ENCODE results near the gene ANKS1A. TPM values are rescaled to one million over a fixed set of nuclear protein-coding genes. Genes with fewer than 3 reads are reported as not detected.

Gene ANKS1A
- total RNA-seq, 1 donor from 2014 or later = 17.0 TPM

DNA sequence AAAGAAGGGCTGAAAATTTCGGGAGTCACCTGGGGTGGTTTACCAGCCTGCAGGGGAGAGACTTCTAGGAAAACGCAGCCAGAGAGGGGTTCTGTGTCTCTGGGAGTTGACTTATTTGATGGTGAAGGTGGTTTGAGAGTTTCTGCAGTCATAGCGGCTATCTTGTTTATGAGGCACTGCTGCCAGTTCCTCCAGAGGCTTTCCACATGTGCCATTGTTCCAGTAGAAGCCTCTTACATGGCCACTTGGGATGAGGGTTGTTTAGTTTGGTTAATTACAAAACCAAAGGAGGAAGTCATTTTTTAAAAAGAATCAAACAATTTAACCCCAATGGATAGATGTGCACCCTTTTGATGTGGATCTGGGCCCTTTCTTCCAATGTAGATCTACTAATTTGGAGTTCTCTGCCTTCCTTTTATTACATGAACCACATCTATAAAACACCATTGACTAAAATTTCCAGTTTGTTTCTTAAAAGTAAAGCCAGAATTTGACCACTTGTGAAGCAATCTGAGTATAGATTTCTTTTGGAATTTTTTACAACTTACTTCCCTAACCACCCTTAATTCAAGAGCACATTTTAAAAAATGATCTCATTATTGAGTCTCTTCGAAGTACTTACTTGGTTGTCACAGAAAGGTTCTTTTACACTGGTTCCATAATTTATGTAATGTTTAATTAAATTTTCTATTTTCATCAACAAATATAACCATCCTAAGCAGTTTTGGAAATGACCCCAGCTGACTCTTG is 154.5 kb downstream of the ANKS1A start:
- Mint-ChIP-seq H3K4me3 (peak overlapping the region; percentile 60), H3K27me3 (ENCODE audit: insufficient read depth, low read depth) (peaks cover 5% of the 10 kb centered on the region), H3K36me3 (peaks cover 5% of the 10 kb centered on the region), H3K9me3 (no peaks in the 10 kb centered on the region), H3K27ac (peak overlapping the region; percentile 97), H3K4me1 (peaks cover 5% of the 10 kb centered on the region)
- Histone ChIP-seq H3K36me3 (no peaks in the 10 kb centered on the region), H3K27me3 (no peaks in the 10 kb centered on the region), H2AFZ (replicated peaks) (no peak overlapping the region), H3K79me2 (ENCODE audit: low read depth) (no peaks in the 10 kb centered on the region), H3K4me3 (no peak overlapping the region), H4K20me1 (ENCODE audit: low read depth) (peaks cover 5% of the 10 kb centered on the region), H3K9ac (no peak overlapping the region), H3K4me1 (peaks cover 54% of the 10 kb centered on the region), H3K9me3 (ENCODE audit: low read depth) (no peaks in the 10 kb centered on the region), H3K4me2 (peak overlapping the region; percentile 57), H3F3A (ENCODE audit: low read depth) (peaks cover 51% of the 10 kb centered on the region), H3K27ac (peak overlapping the region; percentile 68)
- no peak for DNase-seq (ENCODE audit: low spot score)
- TF ChIP-seq EZH2 (IDR thresholded peaks at IDR 0.05) (no peak), EZH2phosphoT487 (IDR thresholded peaks at IDR 0.05) (no peak)
- TF ChIP-seq, protein P1, sequence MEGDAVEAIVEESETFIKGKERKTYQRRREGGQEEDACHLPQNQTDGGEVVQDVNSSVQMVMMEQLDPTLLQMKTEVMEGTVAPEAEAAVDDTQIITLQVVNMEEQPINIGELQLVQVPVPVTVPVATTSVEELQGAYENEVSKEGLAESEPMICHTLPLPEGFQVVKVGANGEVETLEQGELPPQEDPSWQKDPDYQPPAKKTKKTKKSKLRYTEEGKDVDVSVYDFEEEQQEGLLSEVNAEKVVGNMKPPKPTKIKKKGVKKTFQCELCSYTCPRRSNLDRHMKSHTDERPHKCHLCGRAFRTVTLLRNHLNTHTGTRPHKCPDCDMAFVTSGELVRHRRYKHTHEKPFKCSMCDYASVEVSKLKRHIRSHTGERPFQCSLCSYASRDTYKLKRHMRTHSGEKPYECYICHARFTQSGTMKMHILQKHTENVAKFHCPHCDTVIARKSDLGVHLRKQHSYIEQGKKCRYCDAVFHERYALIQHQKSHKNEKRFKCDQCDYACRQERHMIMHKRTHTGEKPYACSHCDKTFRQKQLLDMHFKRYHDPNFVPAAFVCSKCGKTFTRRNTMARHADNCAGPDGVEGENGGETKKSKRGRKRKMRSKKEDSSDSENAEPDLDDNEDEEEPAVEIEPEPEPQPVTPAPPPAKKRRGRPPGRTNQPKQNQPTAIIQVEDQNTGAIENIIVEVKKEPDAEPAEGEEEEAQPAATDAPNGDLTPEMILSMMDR (IDR thresholded peaks at IDR 0.05) = no peak

DNA sequence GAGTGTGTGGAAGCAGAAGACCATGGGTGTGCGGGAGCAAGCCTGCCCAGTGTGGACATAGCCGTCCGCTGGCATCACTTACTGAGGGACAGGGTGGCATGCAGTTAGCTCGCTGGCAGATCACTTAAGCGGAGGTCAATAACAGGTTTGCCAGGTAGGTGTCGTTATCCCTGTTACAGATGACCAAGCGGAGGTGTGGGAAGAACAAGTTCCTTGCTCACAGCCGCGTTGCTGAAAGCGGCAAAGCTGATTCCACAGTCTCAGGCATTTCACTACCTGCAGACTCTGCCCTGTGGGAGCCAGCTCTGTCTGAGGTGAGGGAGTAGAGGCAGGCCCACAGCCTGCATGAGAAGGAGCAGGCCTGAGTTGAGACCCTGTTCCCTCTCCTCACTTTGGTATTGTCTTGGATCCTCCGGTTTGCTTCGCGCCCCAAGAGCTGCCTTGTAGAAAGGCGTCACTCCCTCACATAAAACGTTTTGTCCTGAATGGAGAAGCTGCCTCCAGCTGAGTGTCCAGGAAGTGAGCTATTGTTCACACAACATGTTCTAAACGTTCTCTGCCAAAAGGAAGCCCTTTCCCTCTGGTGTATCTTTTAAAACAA is 155.2 kb downstream of the ANKS1A start:
- peak overlapping the region; percentile 68 for H3K27ac ChIP-seq
- H3K4me1 Mint-ChIP-seq = peaks cover 5% of the 10 kb centered on the region
- peaks cover 52% of the 10 kb centered on the region for H3F3A ChIP-seq (ENCODE audit: low read depth)
- no peak overlapping the region for H3K4me3 ChIP-seq
- H3K79me2 ChIP-seq (ENCODE audit: low read depth) = no peaks in the 10 kb centered on the region
- peak; percentile 67 for DNase-seq (ENCODE audit: low spot score)
- TF ChIP-seq EZH2phosphoT487 (IDR thresholded peaks at IDR 0.05) (no peak), EZH2 (IDR thresholded peaks at IDR 0.05) (no peak)
- TF ChIP-seq, protein P1 (IDR thresholded peaks at IDR 0.05) = no peak
- no peaks in the 10 kb centered on the region for H3K9me3 Mint-ChIP-seq
- H3K9me3 ChIP-seq (ENCODE audit: low read depth) = no peaks in the 10 kb centered on the region
- peak overlapping the region; percentile 57 for H3K4me2 ChIP-seq
- H3K4me3 Mint-ChIP-seq = peak overlapping the region; percentile 60
- H3K9ac ChIP-seq = no peak overlapping the region
- no peaks in the 10 kb centered on the region for H3K27me3 ChIP-seq
- no peaks in the 10 kb centered on the region for H3K36me3 ChIP-seq
- peaks cover 61% of the 10 kb centered on the region for H3K4me1 ChIP-seq
- peaks cover 3% of the 10 kb centered on the region for H3K36me3 Mint-ChIP-seq
- H2AFZ ChIP-seq (replicated peaks) = no peak overlapping the region
- peaks cover 5% of the 10 kb centered on the region for H3K27me3 Mint-ChIP-seq (ENCODE audit: insufficient read depth, low read depth)
- H3K27ac Mint-ChIP-seq = peak overlapping the region; percentile 97
- peaks cover 5% of the 10 kb centered on the region for H4K20me1 ChIP-seq (ENCODE audit: low read depth)

DNA sequence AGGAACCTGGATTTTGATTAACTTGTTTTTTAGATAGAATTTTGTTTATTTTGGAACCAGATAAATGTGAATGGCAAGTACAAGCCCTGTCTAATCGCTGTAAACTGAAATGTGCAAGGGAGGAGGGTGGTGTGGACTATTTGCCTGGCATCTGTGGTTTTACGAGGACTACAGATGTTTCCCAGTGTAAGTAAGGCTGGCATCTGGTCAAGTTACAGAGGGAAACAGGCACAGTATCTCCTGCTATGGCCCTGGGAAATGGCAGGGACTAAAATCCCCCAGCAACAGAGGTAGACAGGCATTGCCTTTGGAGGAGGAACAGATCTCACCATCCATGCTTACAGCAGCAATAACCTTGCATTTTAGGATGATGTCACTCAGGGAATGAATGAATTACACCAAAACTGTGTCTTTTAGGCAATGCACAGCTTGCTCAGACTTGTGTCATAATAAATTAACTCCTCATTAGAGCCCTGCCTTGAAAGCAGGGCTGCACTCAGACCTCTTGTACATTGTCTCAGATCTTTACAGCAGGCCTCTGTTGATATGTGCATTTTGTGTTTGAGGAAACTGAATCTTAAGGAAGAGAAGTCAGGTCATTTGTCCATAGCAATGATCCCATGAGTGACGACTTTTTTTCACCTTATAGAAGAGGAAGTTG is 155.8 kb downstream of the ANKS1A start:
- TF ChIP-seq EZH2phosphoT487 (IDR thresholded peaks at IDR 0.05) = no peak
- TF ChIP-seq EZH2 (IDR thresholded peaks at IDR 0.05) = no peak
- TF ChIP-seq, protein P1 (IDR thresholded peaks at IDR 0.05) = no peak
- Histone ChIP-seq H4K20me1 (ENCODE audit: low read depth) (peaks cover 5% of the 10 kb centered on the region), H3K27me3 (no peaks in the 10 kb centered on the region), H3K4me2 (peak overlapping the region; percentile 69), H3K79me2 (ENCODE audit: low read depth) (no peaks in the 10 kb centered on the region), H3K9ac (no peak overlapping the region), H3K4me3 (no peak overlapping the region), H3K4me1 (peaks cover 66% of the 10 kb centered on the region), H3K36me3 (no peaks in the 10 kb centered on the region), H2AFZ (replicated peaks) (no peak overlapping the region), H3K27ac (peak overlapping the region; percentile 68), H3K9me3 (ENCODE audit: low read depth) (no peaks in the 10 kb centered on the region), H3F3A (ENCODE audit: low read depth) (peaks cover 52% of the 10 kb centered on the region)
- peak overlapping the region; percentile 97 for H3K27ac Mint-ChIP-seq
- no peak overlapping the region for H3K4me3 Mint-ChIP-seq
- DNase-seq (ENCODE audit: low spot score) = no peak
- peaks cover 5% of the 10 kb centered on the region for H3K27me3 Mint-ChIP-seq (ENCODE audit: insufficient read depth, low read depth)
- no peaks in the 10 kb centered on the region for H3K9me3 Mint-ChIP-seq
- peaks cover 3% of the 10 kb centered on the region for H3K36me3 Mint-ChIP-seq
- peaks cover 5% of the 10 kb centered on the region for H3K4me1 Mint-ChIP-seq

Measured in neural progenitor cell (in vitro differentiated cells).